Heart left ventricle (tissue), 16 donors: ENCODE data around the gene CCDC85C. TPM values are rescaled to one million over a fixed set of nuclear protein-coding genes. Genes with fewer than 3 reads are reported as not detected.

Experiments
- ATAC-seq, 4 donors: fragments of 200-7000 bp; cut with Tn5 transposase; one replicate each; pipeline ENCODE4 v1.9.1; 2020 to 2022; ENCODE audit warnings: moderate library complexity in 4 of 4, mild to moderate bottlenecking in 3 of 4, moderate number of reproducible peaks in 1 of 4
- DNase-seq, 5 donors: peaks; one replicate each; pipeline ENCODE4 v3.0.0-alpha.2; 2020
- H3K27ac ChIP-seq, 12 donors: fragments of 200-600 bp; sonication (generic) in 4 of 12; one replicate each; pipeline versions ENCODE4 v1.5.0 to v1.8.0; 2016 to 2022; ENCODE audit warnings: mild to moderate bottlenecking in 2 of 12
- H3K27me3 ChIP-seq, 9 donors: fragments of 200-600 bp; sonication (generic) in 2 of 9; one replicate each; pipeline versions ENCODE4 v1.5.1 to v1.8.0; 2016 to 2022; ENCODE audit warnings: mild to moderate bottlenecking in 3 of 9
- H3K36me3 ChIP-seq, 9 donors: fragments of 200-600 bp; sonication (generic) in 2 of 9; one replicate each; pipeline versions ENCODE4 v1.5.0 to v1.8.0; 2018 to 2022; ENCODE audit warnings: mild to moderate bottlenecking in 2 of 9
- H3K4me1 ChIP-seq, 12 donors: fragments of 200-600 bp; sonication (generic) in 4 of 12; one replicate each; pipeline versions ENCODE4 v1.5.0 to v1.8.0; 2016 to 2022; ENCODE audit warnings: mild to moderate bottlenecking in 3 of 12
- H3K4me3 ChIP-seq, 12 donors: fragments of 200-600 bp; sonication (generic) in 4 of 12; one replicate each; pipeline versions ENCODE4 v1.5.0 to v1.8.0; 2017 to 2022; ENCODE audit warnings: mild to moderate bottlenecking in 9 of 12, moderate library complexity in 4 of 12
- H3K9me3 ChIP-seq, 12 donors: fragments of 200-600 bp; sonication (generic) in 4 of 12; one replicate each; pipeline versions ENCODE4 v1.5.0 to v1.8.0; 2016 to 2022; ENCODE audit warnings: mild to moderate bottlenecking in 1 of 12
- CTCF ChIP-seq, 12 donors: fragments of 200-600 bp; sonication (generic) in 4 of 12; IDR thresholded peaks; one replicate each; pipeline versions ENCODE4 v1.5.0 to v1.8.0; 2018 to 2022; ENCODE audit warnings: antibody characterized with exemption in 12 of 12, mild to moderate bottlenecking in 5 of 12
- POLR2A ChIP-seq, 2 donors: fragments of 450-650 bp; IDR thresholded peaks; one replicate each; pipeline ENCODE4 v1.6.1; 2017; ENCODE audit warnings: antibody characterized with exemption in 2 of 2, mild to moderate bottlenecking in 2 of 2, moderate library complexity in 2 of 2
- WGBS, 4 donors: extraction: QIAGEN DNeasy Blood & Tissue Kit in 2 of 4; methylation state at CpG; one replicate each; pipeline versions ENCODE4 v1.1.5 to v1.1.7; 2013 to 2018; 5-methylcytosine and 5-hydroxymethylcytosine counted together
- intact Hi-C, 10 donors: fragments of 100-400 bp; cut with DNase I; formaldehyde crosslinking; loops; one replicate each; pipeline versions ENCODE4 v1.11.1 to v1.14.2; 2022
- polyA plus RNA-seq, 2 donors: library from polyadenylated mRNA; stranded (reverse); fragments of 200-250 nt; gene quantifications; one replicate each; pipeline ENCODE4 v1.2.3, GENCODE V29; 2013
- total RNA-seq, 9 donors: library from RNA; depleted of rRNA in 2 of 9; stranded (reverse); fragments of >200 nt in 2 of 9; fragmentation: NEBNext Ultra II Directional in 3 of 9; extraction: Animal tissue kit (Norgen Biotek cat#: 25700) in 3 of 9; gene quantifications; one replicate each; pipeline versions ENCODE4 v1.1.0 to v1.2.4, GENCODE V29; 2016 to 2023
- donor health status: ischemic (EF 13 %, LVEDD 7.1; RV severe dilation, severe dysfunction).
- donor health status: healthy with polysubstance abuse.
- donor health status: DM: no; HTN: yes; CAD: no.
- donor health status: DM: no; HTN: no; CAD: no.
- donor health status: ischemic (EF 25% LVEDD 6.9; RV normal size, moderate dysfunction).
- donor health status: ischemic (EF 25% LVEDD 5.7; RV mildly dilated, moderate dysfunction).
- donor health status: healthy.
- donor health status: DM: yes; HTN: yes; CAD: no.
- donor health status: ischemic (EF 35%, LVEDD 5.7; RV mildly dilated, moderate dysfunction).
- donor health status: nonischemic (EF 11% LVEDD 7.7; RV severe dilation, severe dysfunction).
- donor health status: DM: yes; HTN: yes; CAD: no.
- donor health status: PGD.
- donor health status: ischemic (EF 29% LVEDD 5.4; RV normal size, mild dysfunction).
- donor health status: nonischemic (EF 23%, LVEDD 6.1; RV moderate dilation, normal function).

CCDC85C gene
- total and polyA plus RNA-seq, 11 donors = 22.5 to 45.4 (median 29.7) TPM

- intact Hi-C loops = no loop called here
- H3K27me3 ChIP-seq = no peaks in the 10 kb centered on the region
- WGBS, 4 donors = 69 to 83% (median 80%) methylated on average over 12 to 14 of the region's 14 CpGs
- no peak overlapping the region for H3K4me3 ChIP-seq
- no peak overlapping the region for H3K27ac ChIP-seq
- H3K4me1 ChIP-seq = peaks cover 0 to 5% (median 0%) of the 10 kb centered on the region in 12 donors
- H3K36me3 ChIP-seq = peaks cover 7 to 100% (median 93%) of the 10 kb centered on the region in 9 donors
- DNase-seq = no peak
- no peaks in the 10 kb centered on the region for H3K9me3 ChIP-seq
- ATAC-seq = no peak
- TF ChIP-seq POLR2A (IDR thresholded peaks at IDR 0.05) = no peak
- no peak for TF ChIP-seq CTCF (IDR thresholded peaks at IDR 0.05)
These were observed 101.0 kb downstream of the CCDC85C start for GRCh38 chr14:99502989-99503421.

GRCh38 chr14:99497894-99498293, 106.1 kb downstream of the CCDC85C start:
- no peaks in the 10 kb centered on the region for H3K27me3 ChIP-seq
- ATAC-seq (no peak), DNase-seq (no peak)
- no peak for TF ChIP-seq CTCF (IDR thresholded peaks at IDR 0.05)
- no peak for TF ChIP-seq POLR2A (IDR thresholded peaks at IDR 0.05)
- H3K36me3 ChIP-seq = peaks cover 5 to 100% (median 93%) of the 10 kb centered on the region in 9 donors
- intact Hi-C loops = no loop called here
- peaks cover 0 to 5% (median 0%) of the 10 kb centered on the region in 12 donors for H3K4me1 ChIP-seq
- WGBS, 4 donors = 85 to 92% (median 88%) methylated on average over 3 of the region's 3 CpGs
- no peaks in the 10 kb centered on the region for H3K9me3 ChIP-seq
- no peak overlapping the region for H3K27ac ChIP-seq
- no peak overlapping the region for H3K4me3 ChIP-seq

- Histone ChIP-seq H3K27ac (no peak overlapping the region), H3K4me3 (no peak overlapping the region), H3K9me3 (no peaks in the 10 kb centered on the region), H3K4me1 (peaks cover 0 to 5% (median 0%) of the 10 kb centered on the region in 12 donors), H3K27me3 (no peaks in the 10 kb centered on the region), H3K36me3 (peaks cover 4 to 100% (median 93%) of the 10 kb centered on the region in 9 donors)
- ATAC-seq (no peak), DNase-seq (no peak)
- TF ChIP-seq POLR2A (IDR thresholded peaks at IDR 0.05) (no peak), CTCF (IDR thresholded peaks at IDR 0.05) (no peak)
- intact Hi-C loops = no loop called here
- WGBS, 4 donors = 86 to 94% (median 92%) methylated on average over 2 of the region's 2 CpGs
These were observed 106.7 kb downstream of the CCDC85C start for GRCh38 chr14:99497341-99497740.

GRCh38 chr14:99484106-99484505, 119.9 kb downstream of the CCDC85C start:
- Histone ChIP-seq H3K4me3 (no peak overlapping the region), H3K36me3 (no peaks in the 10 kb centered on the region)
- 42 to 62% (median 52%) methylated on average over 2 of the region's 2 CpGs for WGBS, 4 donors

More at GRCh38 chr14:99484106-99484505, 119.9 kb downstream of the CCDC85C start:
- intact Hi-C loops = no loop called here
- no peaks in the 10 kb centered on the region for H3K9me3 ChIP-seq
- DNase-seq = no peak
- peaks cover 8 to 55% (median 32%) of the 10 kb centered on the region in 12 donors for H3K4me1 ChIP-seq
- no peak overlapping the region for H3K27ac ChIP-seq
- TF ChIP-seq CTCF (IDR thresholded peaks at IDR 0.05) (no peak), POLR2A (IDR thresholded peaks at IDR 0.05) (no peak)
- H3K27me3 ChIP-seq = no peaks in the 10 kb centered on the region
- ATAC-seq = no peak
